Activated CD4-positive, alpha-beta memory T cell treated with anti-CD3 and anti-CD28 coated beads for 36 hours (primary cell): ENCODE data around the gene RETREG1. TPM values are rescaled to one million over a fixed set of nuclear protein-coding genes. Genes with fewer than 3 reads are reported as not detected.
"Not testable (repeated sequence)": the region's sequence is repeated elsewhere in the genome, so short reads cannot be mapped to it uniquely, and the experiment has no call there.

Experiments used
- CTCF ChIA-PET: fragments of 350-600 bp; sonication (Branson Sonifier 250); formaldehyde crosslinking; loops from one replicate; lab custom pipeline; 2021; ENCODE audit warnings: antibody characterized with exemption, inconsistent platforms; lab: Charles Lee
- POLR2A ChIA-PET: fragments of 350-600 bp; sonication (Branson Sonifier 250); formaldehyde crosslinking; loops from one replicate; lab custom pipeline; 2021; ENCODE audit warnings: antibody characterized with exemption; lab: Charles Lee
- DNase-seq: peaks from one replicate; pipeline ENCODE4 v3.0.0-alpha.2; 2020
- H3K27ac Mint-ChIP-seq: one replicate; pipeline ENCODE4 v1.8.0; 2021; ENCODE audit warnings: mixed read lengths
- H3K27me3 Mint-ChIP-seq: one replicate; pipeline ENCODE4 v1.8.0; 2021; ENCODE audit warnings: mixed read lengths
- H3K36me3 Mint-ChIP-seq: one replicate; pipeline ENCODE4 v1.8.0; 2021; ENCODE audit warnings: mixed read lengths
- H3K4me1 Mint-ChIP-seq: one replicate; pipeline ENCODE4 v1.8.0; 2021; ENCODE audit warnings: low read depth, mixed read lengths
- H3K4me3 Mint-ChIP-seq: one replicate; pipeline ENCODE4 v1.8.0; 2021; ENCODE audit warnings: mild to moderate bottlenecking, mixed read lengths
- H3K9me3 Mint-ChIP-seq: one replicate; pipeline ENCODE4 v1.8.0; 2021; ENCODE audit warnings: mixed read lengths
- intact Hi-C: fragments of 100-400 bp; cut with micrococcal nuclease; formaldehyde crosslinking; loops from one replicate; pipeline ENCODE4 v1.15.1; 2023
- total RNA-seq, 2 experiments: library from RNA; stranded (reverse); gene quantifications; one replicate each; pipeline ENCODE4 v1.2.3, GENCODE V29; 2021

The RETREG1 gene
- total RNA-seq, 2 experiments from 2014 or later = 8.1 to 10.1 TPM

GRCh38 chr5:16612007-16612406, 4.8 kb downstream of the RETREG1 start:
- CTCF ChIA-PET = no interaction called here
- DNase-seq = no peak
- Mint-ChIP-seq H3K4me3 (no peak overlapping the region), H3K4me1 (peaks cover 42% of the 10 kb centered on the region), H3K36me3 (peaks cover 2% of the 10 kb centered on the region), H3K27ac (no peak overlapping the region), H3K27me3 (no peaks in the 10 kb centered on the region), H3K9me3 (peaks cover 4% of the 10 kb centered on the region)
- intact Hi-C loops = loop anchor here (2.0 to 5.0 kb wide), 2 partner anchors 15 to 325 kb away; partner anchors contain the start of gene MYO10
- POLR2A ChIA-PET = no interaction called here

DNA sequence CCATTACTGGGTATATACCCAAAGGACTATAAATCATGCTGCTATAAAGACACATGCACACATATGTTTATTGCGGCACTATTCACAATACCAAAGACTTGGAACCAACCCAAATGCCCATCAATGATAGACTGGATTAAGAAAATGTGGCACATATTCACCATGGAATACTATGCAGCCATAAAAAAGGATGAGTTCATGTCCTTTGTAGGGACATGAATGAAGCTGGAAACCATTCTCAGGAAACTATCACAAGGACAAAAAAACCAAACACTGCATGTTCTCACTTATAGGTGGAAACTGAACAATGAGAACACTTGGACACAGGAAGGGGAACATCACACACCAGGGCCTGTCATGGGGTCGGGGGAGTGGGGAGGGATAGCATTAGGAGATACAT, 5.9 kb downstream of the RETREG1 start:
- POLR2A ChIA-PET, CTCF ChIA-PET, DNase-seq, H3K27ac Mint-ChIP-seq, H3K36me3 Mint-ChIP-seq, H3K4me3 Mint-ChIP-seq, H3K27me3 Mint-ChIP-seq, H3K9me3 Mint-ChIP-seq: not testable (repeated sequence)
- intact Hi-C loops = loop anchor here (5.0 kb wide), 1 partner anchor 326 kb away; the partner anchor contains the start of gene MYO10
- peaks cover 38% of the 10 kb centered on the region for H3K4me1 Mint-ChIP-seq

DNA sequence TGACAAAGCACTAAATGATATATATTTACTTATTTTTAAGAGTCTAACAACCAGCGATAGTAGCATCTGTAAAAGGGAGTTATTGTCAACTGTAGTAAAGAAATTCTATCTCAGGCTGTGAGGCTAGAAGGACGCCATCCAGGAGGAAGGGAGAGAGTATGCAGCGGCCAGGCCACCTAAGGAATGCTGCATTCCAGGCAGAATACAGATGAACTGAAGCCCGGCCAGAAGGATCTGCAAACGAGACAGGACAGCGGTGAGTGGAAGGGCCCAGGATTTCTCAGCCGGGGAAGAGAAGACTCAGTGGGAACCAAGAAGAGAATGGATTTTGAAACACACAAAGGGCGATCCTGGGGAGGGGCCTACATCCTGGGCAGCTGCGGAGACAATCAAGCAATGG, 7.4 kb downstream of the RETREG1 start:
- H3K4me3 Mint-ChIP-seq = no peak overlapping the region
- peaks cover 28% of the 10 kb centered on the region for H3K4me1 Mint-ChIP-seq
- ChIA-PET POLR2A (no interaction called here), CTCF (no interaction called here)
- peaks cover 10% of the 10 kb centered on the region for H3K36me3 Mint-ChIP-seq
- no peaks in the 10 kb centered on the region for H3K27me3 Mint-ChIP-seq
- DNase-seq = no peak
- H3K9me3 Mint-ChIP-seq = peaks cover 4% of the 10 kb centered on the region
- no peak overlapping the region for H3K27ac Mint-ChIP-seq
- intact Hi-C loops = no loop called here

DNA sequence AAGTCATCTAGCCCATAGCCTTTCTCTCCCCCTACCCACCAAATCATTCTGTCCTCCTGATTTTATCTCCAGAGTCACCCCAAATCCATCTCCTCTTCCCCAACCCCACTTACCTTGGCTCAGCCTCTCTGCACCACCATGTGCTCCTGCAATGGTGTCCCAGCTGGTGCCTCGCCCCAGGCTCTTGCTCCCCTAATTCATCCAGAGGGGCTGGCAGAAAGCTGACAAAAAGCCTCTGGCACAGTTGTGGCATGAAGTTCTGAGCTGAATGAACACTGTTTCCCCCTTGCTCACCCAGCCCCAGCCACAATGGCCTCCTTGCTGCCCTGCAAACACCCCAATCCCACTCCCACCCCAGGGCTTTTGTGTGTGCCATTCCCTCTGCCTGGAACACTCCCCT, 10.2 kb downstream of the RETREG1 start:
- POLR2A ChIA-PET = no interaction called here
- Mint-ChIP-seq H3K36me3 (peaks cover 17% of the 10 kb centered on the region), H3K27me3 (no peaks in the 10 kb centered on the region), H3K27ac (no peak overlapping the region), H3K4me3 (no peak overlapping the region), H3K4me1 (peaks cover 11% of the 10 kb centered on the region), H3K9me3 (peaks cover 4% of the 10 kb centered on the region)
- intact Hi-C loops = no loop called here
- CTCF ChIA-PET = no interaction called here
- DNase-seq = no peak

DNA sequence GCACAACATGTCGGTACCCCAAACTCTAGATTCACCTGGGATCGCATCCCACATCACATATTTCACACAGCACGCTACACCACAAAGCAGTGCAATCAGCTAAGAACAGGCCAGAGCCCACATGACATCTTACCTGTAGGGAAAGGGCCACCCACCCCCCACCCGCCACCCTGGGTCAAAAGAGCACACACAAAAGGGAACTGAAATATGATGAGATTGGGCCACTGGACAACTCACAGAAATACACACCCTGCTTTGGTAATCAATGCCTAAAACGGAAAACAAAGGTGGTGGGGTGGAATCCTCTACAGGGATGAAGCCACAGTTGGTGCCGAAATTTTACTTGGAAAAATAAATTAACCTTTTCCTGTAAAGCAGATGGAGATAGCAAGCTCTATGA, 13.1 kb downstream of the RETREG1 start:
- intact Hi-C loops = no loop called here
- Mint-ChIP-seq H3K27ac (no peak overlapping the region), H3K27me3 (no peaks in the 10 kb centered on the region), H3K4me3 (no peak overlapping the region), H3K9me3 (no peaks in the 10 kb centered on the region), H3K4me1 (peaks cover 5% of the 10 kb centered on the region), H3K36me3 (peaks cover 17% of the 10 kb centered on the region)
- DNase-seq = no peak
- POLR2A ChIA-PET = no interaction called here
- CTCF ChIA-PET = no interaction called here

GRCh38 chr5:16603295-16603694, 13.5 kb downstream of the RETREG1 start:
- no peak overlapping the region for H3K27ac Mint-ChIP-seq
- no peak for DNase-seq
- ChIA-PET CTCF (no interaction called here), POLR2A (no interaction called here)
- peaks cover 17% of the 10 kb centered on the region for H3K36me3 Mint-ChIP-seq
- H3K4me1 Mint-ChIP-seq = peaks cover 5% of the 10 kb centered on the region
- H3K9me3 Mint-ChIP-seq = no peaks in the 10 kb centered on the region
- no peaks in the 10 kb centered on the region for H3K27me3 Mint-ChIP-seq
- intact Hi-C loops = no loop called here
- H3K4me3 Mint-ChIP-seq = no peak overlapping the region

- Mint-ChIP-seq H3K4me3 (no peak overlapping the region), H3K9me3 (no peaks in the 10 kb centered on the region), H3K4me1 (peaks cover 5% of the 10 kb centered on the region), H3K27me3 (no peaks in the 10 kb centered on the region), H3K27ac (no peak overlapping the region), H3K36me3 (peaks cover 19% of the 10 kb centered on the region)
- intact Hi-C loops = no loop called here
- POLR2A ChIA-PET = no interaction called here
- no peak for DNase-seq
- CTCF ChIA-PET = no interaction called here
Observed at GRCh38 chr5:16602182-16602581, 14.6 kb downstream of the RETREG1 start.

GRCh38 chr5:16600946-16601345, 15.9 kb downstream of the RETREG1 start:
- POLR2A ChIA-PET = no interaction called here
- H3K27me3 Mint-ChIP-seq = no peaks in the 10 kb centered on the region
- intact Hi-C loops = no loop called here
- no peaks in the 10 kb centered on the region for H3K9me3 Mint-ChIP-seq
- no peak for DNase-seq
- CTCF ChIA-PET = interaction anchor here (1.7 kb wide), 1 partner anchor 16 kb away, joined by 4 read pairs; no protein-coding TSS in a partner anchor
- peaks cover 12% of the 10 kb centered on the region for H3K36me3 Mint-ChIP-seq
- peaks cover 5% of the 10 kb centered on the region for H3K4me1 Mint-ChIP-seq
- no peak overlapping the region for H3K27ac Mint-ChIP-seq
- H3K4me3 Mint-ChIP-seq = no peak overlapping the region

- H3K4me1 Mint-ChIP-seq = peaks cover 5% of the 10 kb centered on the region
- no peak for DNase-seq
- H3K4me3 Mint-ChIP-seq = no peak overlapping the region
- peaks cover 11% of the 10 kb centered on the region for H3K36me3 Mint-ChIP-seq
- POLR2A ChIA-PET = no interaction called here
- no peaks in the 10 kb centered on the region for H3K27me3 Mint-ChIP-seq
- H3K9me3 Mint-ChIP-seq = no peaks in the 10 kb centered on the region
- intact Hi-C loops = no loop called here
- H3K27ac Mint-ChIP-seq = no peak overlapping the region
- CTCF ChIA-PET = interaction anchor here (1.7 kb wide), 1 partner anchor 15 kb away, joined by 4 read pairs; no protein-coding TSS in a partner anchor
Observed at GRCh38 chr5:16600397-16600796, 16.4 kb downstream of the RETREG1 start.

GRCh38 chr5:16597946-16598694, 18.7 kb downstream of the RETREG1 start:
- H3K27me3 Mint-ChIP-seq = no peaks in the 10 kb centered on the region
- CTCF ChIA-PET = no interaction called here
- H3K36me3 Mint-ChIP-seq = peaks cover 11% of the 10 kb centered on the region
- H3K4me3 Mint-ChIP-seq = no peak overlapping the region
- DNase-seq = no peak
- H3K27ac Mint-ChIP-seq = no peak overlapping the region
- H3K9me3 Mint-ChIP-seq = no peaks in the 10 kb centered on the region
- POLR2A ChIA-PET = no interaction called here
- intact Hi-C loops = no loop called here
- H3K4me1 Mint-ChIP-seq = peaks cover 10% of the 10 kb centered on the region

DNA sequence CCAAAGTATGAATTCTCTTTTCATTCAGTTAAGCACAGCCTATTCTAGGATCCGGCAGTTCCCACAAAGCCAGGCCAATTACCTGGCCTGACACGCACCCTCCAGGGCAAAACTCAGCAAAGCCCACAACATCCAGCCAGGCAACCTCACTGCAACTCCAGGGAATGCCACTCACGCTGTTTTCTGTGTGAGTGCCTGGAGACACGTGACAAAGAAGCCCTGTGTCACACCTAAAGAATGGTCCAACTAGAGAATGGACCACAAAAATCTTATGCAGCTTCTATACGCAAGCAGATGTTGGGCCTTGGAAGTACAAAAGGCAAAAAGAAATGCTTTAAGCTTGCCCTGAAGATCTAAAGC, 20.2 kb downstream of the RETREG1 start:
- H3K27me3 Mint-ChIP-seq = no peaks in the 10 kb centered on the region
- no peak for DNase-seq
- CTCF ChIA-PET = no interaction called here
- H3K4me1 Mint-ChIP-seq = peaks cover 22% of the 10 kb centered on the region
- intact Hi-C loops = no loop called here
- POLR2A ChIA-PET = no interaction called here
- no peak overlapping the region for H3K27ac Mint-ChIP-seq
- peaks cover 4% of the 10 kb centered on the region for H3K36me3 Mint-ChIP-seq
- H3K9me3 Mint-ChIP-seq = no peaks in the 10 kb centered on the region
- no peak overlapping the region for H3K4me3 Mint-ChIP-seq

- H3K36me3 Mint-ChIP-seq = peaks cover 4% of the 10 kb centered on the region
- no peaks in the 10 kb centered on the region for H3K27me3 Mint-ChIP-seq
- no peak overlapping the region for H3K4me3 Mint-ChIP-seq
- intact Hi-C loops = no loop called here
- POLR2A ChIA-PET = no interaction called here
- CTCF ChIA-PET = interaction anchor here (1.1 kb wide), 1 partner anchor 11 kb away, joined by 3 read pairs; no protein-coding TSS in a partner anchor
- DNase-seq = no peak
- H3K27ac Mint-ChIP-seq = no peak overlapping the region
- no peaks in the 10 kb centered on the region for H3K9me3 Mint-ChIP-seq
- peaks cover 25% of the 10 kb centered on the region for H3K4me1 Mint-ChIP-seq
Observed at GRCh38 chr5:16595881-16596580, 20.8 kb downstream of the RETREG1 start.
